ENCODE results near the gene SLC51A. TPM values are rescaled to one million over a fixed set of nuclear protein-coding genes. Genes with fewer than 3 reads are reported as not detected.

SLC51A gene
- total RNA-seq, 4 donors from 2014 or later, result 25.6 to 284 (median 204) TPM

GRCh38 chr3:196260784-196261183, 44.5 kb downstream of the SLC51A start:
- Histone ChIP-seq H3K27me3 (no peaks in the 10 kb centered on the region), H3K27ac (no peak overlapping the region)
- TF ChIP-seq CTCF (IDR thresholded peaks at IDR 0.05), result no peak
- TF ChIP-seq POLR2A (IDR thresholded peaks at IDR 0.05), result no peak

GRCh38 chr3:196263819-196264218, 47.5 kb downstream of the SLC51A start:
- no peaks in the 10 kb centered on the region for H3K4me1 ChIP-seq
- no peak overlapping the region for H3K27ac ChIP-seq
- TF ChIP-seq POLR2A (IDR thresholded peaks at IDR 0.05) (no peak), CTCF (IDR thresholded peaks at IDR 0.05) (no peak)
- no peak overlapping the region for H3K4me3 ChIP-seq
- H3K9me3 ChIP-seq, result no peaks in the 10 kb centered on the region
- peaks cover 0 to 73% (median 0%) of the 10 kb centered on the region in 3 donors for H3K36me3 ChIP-seq
- no peak for DNase-seq
- no peaks in the 10 kb centered on the region for H3K27me3 ChIP-seq

More at GRCh38 chr3:196260784-196261183, 44.5 kb downstream of the SLC51A start:
- H3K36me3 ChIP-seq, result peaks cover 0 to 56% (median 0%) of the 10 kb centered on the region in 3 donors
- H3K9me3 ChIP-seq, result no peaks in the 10 kb centered on the region
- H3K4me3 ChIP-seq, result no peak overlapping the region
- no peaks in the 10 kb centered on the region for H3K4me1 ChIP-seq
- DNase-seq, result no peak

GRCh38 chr3:196268284-196269163, 52.2 kb downstream of the SLC51A start:
- H3K4me3 ChIP-seq, result no peak overlapping the region
- TF ChIP-seq CTCF (IDR thresholded peaks at IDR 0.05) (no peak), POLR2A (IDR thresholded peaks at IDR 0.05) (no peak)
- no peaks in the 10 kb centered on the region for H3K4me1 ChIP-seq
- no peaks in the 10 kb centered on the region for H3K27me3 ChIP-seq
- no peak for DNase-seq
- H3K9me3 ChIP-seq, result no peaks in the 10 kb centered on the region
- H3K36me3 ChIP-seq, result peaks cover 0 to 73% (median 0%) of the 10 kb centered on the region in 3 donors
- no peak overlapping the region for H3K27ac ChIP-seq

- Histone ChIP-seq H3K4me1 (peaks cover 0 to 9% (median 4%) of the 10 kb centered on the region in 4 donors), H3K9me3 (no peaks in the 10 kb centered on the region), H3K27me3 (no peaks in the 10 kb centered on the region), H3K4me3 (no peak overlapping the region), H3K36me3 (peaks cover 0 to 59% (median 0%) of the 10 kb centered on the region in 3 donors), H3K27ac (no peak overlapping the region)
- DNase-seq, result no peak
- TF ChIP-seq POLR2A (IDR thresholded peaks at IDR 0.05) (no peak), CTCF (IDR thresholded peaks at IDR 0.05) (no peak)
These were observed 54.2 kb downstream of the SLC51A start for GRCh38 chr3:196270499-196270898.

- no peak for TF ChIP-seq POLR2A (IDR thresholded peaks at IDR 0.05)
- no peak for TF ChIP-seq CTCF (IDR thresholded peaks at IDR 0.05)
- Histone ChIP-seq H3K4me3 (no peak overlapping the region), H3K27me3 (no peaks in the 10 kb centered on the region), H3K36me3 (peaks cover 0 to 35% (median 0%) of the 10 kb centered on the region in 3 donors), H3K27ac (no peak overlapping the region), H3K4me1 (peaks cover 0 to 9% (median 5%) of the 10 kb centered on the region in 4 donors), H3K9me3 (no peaks in the 10 kb centered on the region)
- no peak for DNase-seq
These were observed 56.5 kb downstream of the SLC51A start for GRCh38 chr3:196272826-196273225.

All from Peyer's patch (tissue), 4 donors.